Neutrophil (primary cell): ENCODE results near the gene QRICH1.

Experiments
- H3K27ac ChIP-seq: fragments of 200-600 bp; sonication (generic); 2 replicates; pipeline ENCODE4 v1.5.1; 2016; ENCODE audit warnings: mild to moderate bottlenecking, moderate library complexity
- H3K27me3 ChIP-seq: fragments of 200-600 bp; sonication (generic); 2 replicates; pipeline ENCODE4 v1.6.0; 2016; ENCODE audit warnings: mild to moderate bottlenecking
- H3K36me3 ChIP-seq: fragments of 200-600 bp; sonication (generic); 2 replicates; pipeline ENCODE4 v1.5.1; 2017
- H3K4me1 ChIP-seq, 2 experiments: fragments of 200-600 bp in 1 of 2; sonication (generic) in 1 of 2; 1 replicate in 1 of 2; 2 replicates in 1 of 2; pipeline versions ENCODE4 v1.5.1 to v1.6.1; 2013 to 2016; ENCODE audit warnings: low read depth in 1 of 2, low read length in 1 of 2, mild to moderate bottlenecking in 1 of 2, moderate library complexity in 1 of 2; ENCODE audit not compliant: control insufficient read depth in 1 of 2, insufficient read depth in 1 of 2
- H3K4me3 ChIP-seq, 2 experiments: fragments of 200-600 bp in 1 of 2; sonication (generic) in 1 of 2; 1 replicate in 1 of 2; 2 replicates in 1 of 2; pipeline ENCODE4 v1.5.1; 2013 to 2016; ENCODE audit warnings: low read depth in 1 of 2, low read length in 1 of 2, mild to moderate bottlenecking in 1 of 2, moderate library complexity in 1 of 2
- H3K9me3 ChIP-seq: fragments of 200-600 bp; sonication (generic); 2 replicates; pipeline ENCODE4 v1.5.1; 2016
- TF ChIP-seq, protein P1 (sequence below): fragments of 200-600 bp; sonication (generic); IDR thresholded peaks from 2 replicates; pipeline ENCODE4 v1.5.1; 2016; ENCODE audit warnings: antibody characterized with exemption

Gene QRICH1

DNA sequence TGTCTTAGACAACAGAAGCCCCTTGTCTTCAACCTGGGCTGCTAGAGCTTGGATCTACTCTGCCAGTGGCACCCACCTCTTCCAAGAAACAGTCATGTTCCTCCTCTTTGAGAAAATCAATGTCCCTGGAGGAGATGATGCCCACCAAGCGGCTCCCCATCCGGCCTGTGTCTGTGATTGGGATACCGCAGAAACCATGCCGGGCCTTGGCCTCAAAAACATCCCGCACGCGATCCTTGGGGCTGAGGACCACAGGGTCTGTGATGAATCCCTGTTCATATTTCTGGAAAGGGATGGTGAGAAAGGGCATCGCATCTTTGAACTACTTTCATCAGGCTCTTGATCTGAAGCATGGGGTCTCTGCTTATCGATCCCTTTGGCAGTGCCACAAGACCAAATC is 66.2 kb downstream of the QRICH1 start:
- TF ChIP-seq, protein P1, sequence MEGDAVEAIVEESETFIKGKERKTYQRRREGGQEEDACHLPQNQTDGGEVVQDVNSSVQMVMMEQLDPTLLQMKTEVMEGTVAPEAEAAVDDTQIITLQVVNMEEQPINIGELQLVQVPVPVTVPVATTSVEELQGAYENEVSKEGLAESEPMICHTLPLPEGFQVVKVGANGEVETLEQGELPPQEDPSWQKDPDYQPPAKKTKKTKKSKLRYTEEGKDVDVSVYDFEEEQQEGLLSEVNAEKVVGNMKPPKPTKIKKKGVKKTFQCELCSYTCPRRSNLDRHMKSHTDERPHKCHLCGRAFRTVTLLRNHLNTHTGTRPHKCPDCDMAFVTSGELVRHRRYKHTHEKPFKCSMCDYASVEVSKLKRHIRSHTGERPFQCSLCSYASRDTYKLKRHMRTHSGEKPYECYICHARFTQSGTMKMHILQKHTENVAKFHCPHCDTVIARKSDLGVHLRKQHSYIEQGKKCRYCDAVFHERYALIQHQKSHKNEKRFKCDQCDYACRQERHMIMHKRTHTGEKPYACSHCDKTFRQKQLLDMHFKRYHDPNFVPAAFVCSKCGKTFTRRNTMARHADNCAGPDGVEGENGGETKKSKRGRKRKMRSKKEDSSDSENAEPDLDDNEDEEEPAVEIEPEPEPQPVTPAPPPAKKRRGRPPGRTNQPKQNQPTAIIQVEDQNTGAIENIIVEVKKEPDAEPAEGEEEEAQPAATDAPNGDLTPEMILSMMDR, result no peak
- no peak overlapping the region for H3K4me3 ChIP-seq
- H3K27ac ChIP-seq, result peak overlapping the region; percentile 5
- no peaks in the 10 kb centered on the region for H3K9me3 ChIP-seq
- H3K36me3 ChIP-seq, result peaks cover 58% of the 10 kb centered on the region
- peaks cover 21 to 22% of the 10 kb centered on the region in 2 experiments for H3K4me1 ChIP-seq
- H3K27me3 ChIP-seq, result no peaks in the 10 kb centered on the region

DNA sequence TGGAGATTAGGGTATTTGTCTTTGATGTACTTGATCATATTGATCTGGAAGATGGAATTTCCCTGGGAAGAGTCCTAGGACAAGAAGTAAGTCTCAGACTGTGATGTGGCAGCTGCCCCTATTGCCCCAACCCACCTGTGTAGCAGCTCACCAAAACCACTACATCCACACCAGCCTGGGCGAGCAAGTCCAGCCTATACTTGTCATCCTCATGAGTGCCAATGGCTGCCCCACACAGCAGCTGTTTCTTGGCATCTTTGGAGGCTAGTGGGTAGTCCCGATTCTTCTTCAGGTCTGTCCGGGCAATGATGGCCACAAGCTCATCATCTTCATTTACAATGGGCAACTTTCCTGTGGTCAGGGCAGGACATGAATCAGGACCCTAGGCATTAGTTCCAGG is 67.3 kb downstream of the QRICH1 start:
- Histone ChIP-seq H3K4me1 (peaks cover 26% of the 10 kb centered on the region in 2 experiments), H3K4me3 (no peak overlapping the region), H3K36me3 (peaks cover 47% of the 10 kb centered on the region), H3K27me3 (no peaks in the 10 kb centered on the region), H3K27ac (no peak overlapping the region), H3K9me3 (no peaks in the 10 kb centered on the region)
- TF ChIP-seq, protein P1, result no peak

DNA sequence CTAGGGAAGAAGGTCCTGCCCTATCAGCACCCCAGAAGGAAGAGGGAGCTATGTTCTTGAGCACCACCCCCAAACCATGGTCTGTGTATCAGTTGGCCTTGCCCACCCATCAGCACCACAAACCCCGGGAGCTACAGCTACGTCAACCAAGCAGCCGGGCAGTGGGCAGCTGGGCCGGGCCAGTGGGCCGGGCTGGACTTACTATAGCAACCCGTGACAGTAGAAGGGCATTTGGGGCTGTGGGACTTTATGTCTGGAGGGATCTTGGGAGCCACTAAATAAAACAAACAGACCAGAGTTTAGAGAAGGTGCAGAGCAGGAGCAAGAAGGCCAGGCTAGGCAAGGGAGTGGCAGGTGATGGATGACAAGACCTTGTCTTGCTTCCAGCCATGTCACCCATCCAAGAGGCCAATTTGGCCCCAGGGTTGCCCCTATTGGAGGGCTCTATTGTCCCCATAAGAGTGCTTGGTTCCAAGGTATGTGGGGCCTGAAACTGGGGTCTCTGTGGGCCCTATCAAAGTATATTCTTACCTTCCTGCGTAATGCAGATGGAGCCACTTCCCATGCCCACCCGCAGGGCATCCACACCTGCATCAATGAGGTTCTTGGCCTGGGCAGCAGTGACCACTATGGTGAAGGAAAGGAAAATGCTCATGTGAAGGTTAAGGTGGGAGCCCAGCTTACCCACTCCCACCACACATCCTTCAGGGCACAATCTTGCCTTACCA is 67.9 kb downstream of the QRICH1 start:
- TF ChIP-seq, protein P1, result no peak
- Histone ChIP-seq H3K4me1 (peaks cover 26 to 29% of the 10 kb centered on the region in 2 experiments), H3K27me3 (no peaks in the 10 kb centered on the region), H3K36me3 (peaks cover 41% of the 10 kb centered on the region), H3K27ac (peak overlapping the region; percentile 1), H3K9me3 (no peaks in the 10 kb centered on the region), H3K4me3 (no peak overlapping the region)

DNA sequence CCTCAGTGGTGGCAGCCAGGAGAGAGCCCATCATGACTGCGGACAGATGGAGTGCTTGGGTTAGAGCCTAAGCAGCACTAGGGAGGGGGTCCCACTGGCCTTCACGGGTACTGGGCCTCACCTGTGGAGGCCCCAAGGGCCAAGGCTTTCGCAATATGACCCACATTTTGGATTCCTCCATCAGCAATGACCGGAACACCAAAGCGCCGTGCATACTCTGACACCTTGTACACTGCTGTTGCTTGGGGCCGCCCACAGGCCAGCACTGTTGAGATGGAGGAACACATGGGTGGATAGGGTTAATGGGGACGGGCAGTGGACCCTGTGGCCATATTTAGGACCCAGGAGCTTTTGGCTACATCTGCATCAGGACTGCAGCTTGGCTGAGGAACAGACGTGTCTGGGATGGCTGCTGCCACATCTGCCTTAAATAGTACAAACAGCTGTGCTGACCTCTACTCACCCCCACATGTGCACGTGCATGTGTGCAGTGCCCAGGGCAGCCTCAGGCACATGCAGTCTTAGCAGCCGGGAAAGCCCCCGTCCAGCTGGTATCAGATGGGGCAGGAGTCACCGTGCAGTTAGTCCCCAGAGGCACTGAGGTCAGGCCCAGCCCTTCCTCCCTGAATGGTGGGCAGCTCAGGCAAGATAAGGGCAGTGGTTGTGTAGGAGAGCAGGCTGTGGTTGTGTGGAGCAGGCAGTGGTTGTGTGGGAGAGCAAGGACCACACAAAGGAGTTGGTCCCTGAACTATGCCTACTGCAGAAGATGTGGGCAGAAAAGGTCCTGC is 68.7 kb downstream of the QRICH1 start:
- TF ChIP-seq, protein P1, result no peak
- Histone ChIP-seq H3K27ac (peak overlapping the region; percentile 1), H3K36me3 (peaks cover 36% of the 10 kb centered on the region), H3K9me3 (no peaks in the 10 kb centered on the region), H3K4me1 (peaks cover 31 to 37% of the 10 kb centered on the region in 2 experiments), H3K4me3 (no peak overlapping the region), H3K27me3 (no peaks in the 10 kb centered on the region)

DNA sequence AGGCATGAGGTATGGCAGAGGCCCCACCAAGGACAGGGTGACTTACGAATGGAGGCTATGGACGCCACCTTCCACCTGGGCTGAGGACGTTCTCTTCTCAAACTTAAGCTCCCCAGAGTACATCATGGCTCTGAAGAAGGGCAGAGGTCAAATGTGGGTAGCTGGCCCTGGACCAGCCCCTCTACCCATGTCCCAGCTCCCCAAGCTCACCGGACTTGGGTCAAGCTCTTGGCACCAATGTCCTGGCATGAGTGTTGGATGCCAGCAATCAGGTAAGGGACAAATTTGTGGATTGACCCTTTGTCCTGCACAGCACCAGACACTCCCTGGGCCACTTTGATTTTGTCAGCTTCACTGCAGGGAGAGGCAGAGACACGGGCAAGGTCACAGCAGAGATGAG is 69.4 kb downstream of the QRICH1 start:
- Histone ChIP-seq H3K36me3 (peaks cover 36% of the 10 kb centered on the region), H3K4me3 (no peak overlapping the region), H3K4me1 (peaks cover 36 to 41% of the 10 kb centered on the region in 2 experiments), H3K9me3 (no peaks in the 10 kb centered on the region), H3K27me3 (no peaks in the 10 kb centered on the region), H3K27ac (no peak overlapping the region)
- TF ChIP-seq, protein P1, result no peak
